OCI-M1 (cell line): ENCODE data around the gene TTYH2.
"Not testable (repeated sequence)": the region's sequence is repeated elsewhere in the genome, so short reads cannot be mapped to it uniquely, and the experiment has no call there.

Experiments
- DNase-seq: peaks from one replicate; lab custom pipeline; 2025; lab: John Stamatoyannopoulos, UW

The TTYH2 gene

GRCh38 chr17:74267987-74268499, 54.7 kb downstream of the TTYH2 start:
- DNase-seq: no peak

- DNase-seq: no peak
Observed at GRCh38 chr17:74268558-74268957, 55.2 kb downstream of the TTYH2 start.

GRCh38 chr17:74270333-74270732, 57.0 kb downstream of the TTYH2 start:
- DNase-seq: no peak

GRCh38 chr17:74271281-74271680, 57.9 kb downstream of the TTYH2 start:
- peak; percentile 44 for DNase-seq

- DNase-seq: no peak
Observed at GRCh38 chr17:74271901-74272561, 58.7 kb downstream of the TTYH2 start.

GRCh38 chr17:74272731-74273201, 59.4 kb downstream of the TTYH2 start:
- no peak for DNase-seq

- DNase-seq: no peak
Observed at GRCh38 chr17:74274060-74274708, 60.8 kb downstream of the TTYH2 start, which contains the start of gene DNAI2. DNAI2 (plus strand) TSS chr17:74274234; CDS start chr17:74281818, 7,584 bp downstream.

- DNase-seq: no peak
Observed at GRCh38 chr17:74274709-74275340, 61.5 kb downstream of the TTYH2 start.

- DNase-seq: no peak
Observed at GRCh38 chr17:74276051-74276476, 62.7 kb downstream of the TTYH2 start.

GRCh38 chr17:74276541-74277009, 63.2 kb downstream of the TTYH2 start:
- DNase-seq: no peak

- no peak for DNase-seq
Observed at GRCh38 chr17:74277935-74278334, 64.6 kb downstream of the TTYH2 start.

GRCh38 chr17:74279617-74280016, 66.2 kb downstream of the TTYH2 start:
- DNase-seq: not testable (repeated sequence)

- DNase-seq: no peak
Observed at GRCh38 chr17:74280093-74280513, 66.7 kb downstream of the TTYH2 start.

- DNase-seq: no peak
Observed at GRCh38 chr17:74281799-74282198, 68.4 kb downstream of the TTYH2 start.

- DNase-seq: not testable (repeated sequence)
Observed at GRCh38 chr17:74282274-74282586, 68.9 kb downstream of the TTYH2 start.

- DNase-seq: peak; percentile 91
Observed at GRCh38 chr17:74282587-74283370, 69.4 kb downstream of the TTYH2 start.

GRCh38 chr17:74283371-74283673, 70.0 kb downstream of the TTYH2 start:
- DNase-seq: no peak

GRCh38 chr17:74287031-74287602, 73.7 kb downstream of the TTYH2 start:
- DNase-seq: peak; percentile 21

- no peak for DNase-seq
Observed at GRCh38 chr17:74288785-74289184, 75.4 kb downstream of the TTYH2 start.

GRCh38 chr17:74289688-74290087, 76.3 kb downstream of the TTYH2 start:
- DNase-seq: no peak

GRCh38 chr17:74290340-74290739, 77.0 kb downstream of the TTYH2 start:
- no peak for DNase-seq

GRCh38 chr17:74292495-74292894, 79.1 kb downstream of the TTYH2 start:
- DNase-seq: no peak
